ENCODE measurements around the gene EXOC2. TPM values are rescaled to one million over a fixed set of nuclear protein-coding genes. Genes with fewer than 3 reads are reported as not detected.

The EXOC2 gene
- total RNA-seq, 2 donors from 2014 or later = 12.9 to 16.1 TPM

DNA sequence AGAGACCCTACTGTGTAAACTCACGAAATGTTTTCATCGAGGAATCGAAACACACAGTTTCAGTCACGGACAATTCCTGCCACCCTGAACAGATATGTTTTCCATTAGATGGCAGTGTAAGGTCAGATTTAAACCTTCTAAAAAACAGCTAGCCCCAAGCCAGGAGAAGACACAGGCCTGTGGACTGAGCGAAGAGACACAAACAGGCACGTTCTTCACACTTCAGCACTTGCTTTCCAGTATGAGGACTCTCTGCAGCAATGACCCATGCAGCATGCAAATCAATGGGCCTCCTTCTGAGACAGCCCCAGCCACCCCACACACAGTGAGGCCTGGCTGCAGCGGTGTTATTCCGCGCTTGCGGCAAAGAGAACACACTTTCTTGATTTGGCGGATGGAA is 68.0 kb downstream of the EXOC2 start:
- Histone ChIP-seq H3K36me3 (no peaks in the 10 kb centered on the region), H3K4me1 (no peaks in the 10 kb centered on the region), H3K27me3 (no peaks in the 10 kb centered on the region), H3K27ac (no peak overlapping the region), H3K4me3 (no peak overlapping the region), H3K9me3 (no peaks in the 10 kb centered on the region)
- TF ChIP-seq, protein P1, sequence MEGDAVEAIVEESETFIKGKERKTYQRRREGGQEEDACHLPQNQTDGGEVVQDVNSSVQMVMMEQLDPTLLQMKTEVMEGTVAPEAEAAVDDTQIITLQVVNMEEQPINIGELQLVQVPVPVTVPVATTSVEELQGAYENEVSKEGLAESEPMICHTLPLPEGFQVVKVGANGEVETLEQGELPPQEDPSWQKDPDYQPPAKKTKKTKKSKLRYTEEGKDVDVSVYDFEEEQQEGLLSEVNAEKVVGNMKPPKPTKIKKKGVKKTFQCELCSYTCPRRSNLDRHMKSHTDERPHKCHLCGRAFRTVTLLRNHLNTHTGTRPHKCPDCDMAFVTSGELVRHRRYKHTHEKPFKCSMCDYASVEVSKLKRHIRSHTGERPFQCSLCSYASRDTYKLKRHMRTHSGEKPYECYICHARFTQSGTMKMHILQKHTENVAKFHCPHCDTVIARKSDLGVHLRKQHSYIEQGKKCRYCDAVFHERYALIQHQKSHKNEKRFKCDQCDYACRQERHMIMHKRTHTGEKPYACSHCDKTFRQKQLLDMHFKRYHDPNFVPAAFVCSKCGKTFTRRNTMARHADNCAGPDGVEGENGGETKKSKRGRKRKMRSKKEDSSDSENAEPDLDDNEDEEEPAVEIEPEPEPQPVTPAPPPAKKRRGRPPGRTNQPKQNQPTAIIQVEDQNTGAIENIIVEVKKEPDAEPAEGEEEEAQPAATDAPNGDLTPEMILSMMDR (IDR thresholded peaks at IDR 0.05) = peak in 1 of 2 donors; percentile 45
- no peak for DNase-seq (ENCODE audit: low spot score)

DNA sequence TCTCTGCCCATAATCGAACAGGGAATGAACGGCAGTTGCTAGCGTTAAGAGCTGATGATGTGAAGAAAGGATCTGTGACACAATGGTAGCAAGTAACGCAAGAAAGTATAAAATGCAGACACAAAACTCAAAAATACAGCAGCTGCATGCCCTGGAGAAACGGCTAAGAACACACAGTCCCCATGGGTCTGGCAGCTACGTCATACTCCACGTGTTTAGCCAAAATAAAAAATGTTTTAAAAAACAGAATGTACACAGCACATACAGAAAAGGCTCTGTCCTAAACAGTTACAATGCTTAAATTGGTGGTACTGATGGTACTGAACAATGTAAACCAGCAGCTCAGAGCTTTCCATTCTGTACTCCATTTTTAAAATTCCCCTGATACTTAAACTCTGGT is 70.5 kb downstream of the EXOC2 start:
- TF ChIP-seq, protein P1 (IDR thresholded peaks at IDR 0.05) = no peak
- Histone ChIP-seq H3K27me3 (no peaks in the 10 kb centered on the region), H3K9me3 (no peaks in the 10 kb centered on the region), H3K4me3 (no peak overlapping the region), H3K4me1 (no peaks in the 10 kb centered on the region), H3K27ac (no peak overlapping the region), H3K36me3 (peaks cover 1% of the 10 kb centered on the region)
- no peak for DNase-seq (ENCODE audit: low spot score)

DNA sequence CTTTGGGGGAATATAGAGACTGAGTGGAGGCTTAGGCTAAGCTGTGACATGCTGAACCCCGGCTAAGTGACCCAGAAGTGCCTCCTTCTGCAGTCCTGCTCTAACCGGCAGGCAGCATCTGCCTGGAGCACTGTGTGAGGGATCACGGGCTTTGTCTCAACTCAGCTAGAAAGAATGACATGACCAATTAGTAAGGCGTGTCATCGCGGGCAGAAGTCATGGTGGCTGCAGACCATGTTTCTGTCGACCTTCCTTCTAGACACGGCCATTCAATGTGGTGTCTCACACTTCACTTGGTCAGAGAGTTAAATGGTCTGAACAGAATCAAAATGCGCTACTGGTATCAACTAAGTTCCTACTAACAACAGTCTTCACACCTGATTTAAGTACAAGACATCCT is 71.0 kb downstream of the EXOC2 start:
- H3K36me3 ChIP-seq = peaks cover 6% of the 10 kb centered on the region
- no peaks in the 10 kb centered on the region for H3K9me3 ChIP-seq
- H3K4me1 ChIP-seq = no peaks in the 10 kb centered on the region
- H3K4me3 ChIP-seq = no peak overlapping the region
- H3K27me3 ChIP-seq = no peaks in the 10 kb centered on the region
- TF ChIP-seq, protein P1 (IDR thresholded peaks at IDR 0.05) = no peak
- no peak for DNase-seq (ENCODE audit: low spot score)
- H3K27ac ChIP-seq = no peak overlapping the region

DNA sequence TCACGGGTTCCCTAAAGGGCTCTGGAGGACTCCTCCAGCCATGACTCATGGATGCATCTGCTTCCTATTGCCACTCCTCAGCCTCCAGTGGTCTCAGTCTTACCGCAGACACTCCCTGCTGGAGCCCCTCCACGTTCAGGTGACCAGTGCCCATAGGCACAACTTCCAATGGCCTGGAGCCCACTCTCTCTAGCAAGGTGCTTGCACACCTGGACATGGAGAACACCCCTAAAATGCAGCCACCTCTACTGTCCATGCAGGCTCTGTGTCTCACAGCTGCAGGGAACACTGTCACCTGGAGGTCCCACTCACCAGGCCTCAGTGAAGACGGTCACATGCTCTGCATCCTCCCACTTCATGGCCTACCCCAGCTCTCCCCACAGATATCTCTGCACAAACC is 72.0 kb downstream of the EXOC2 start:
- DNase-seq (ENCODE audit: low spot score) = no peak
- TF ChIP-seq, protein P1 (IDR thresholded peaks at IDR 0.05) = no peak
- H3K4me1 ChIP-seq = no peaks in the 10 kb centered on the region

DNA sequence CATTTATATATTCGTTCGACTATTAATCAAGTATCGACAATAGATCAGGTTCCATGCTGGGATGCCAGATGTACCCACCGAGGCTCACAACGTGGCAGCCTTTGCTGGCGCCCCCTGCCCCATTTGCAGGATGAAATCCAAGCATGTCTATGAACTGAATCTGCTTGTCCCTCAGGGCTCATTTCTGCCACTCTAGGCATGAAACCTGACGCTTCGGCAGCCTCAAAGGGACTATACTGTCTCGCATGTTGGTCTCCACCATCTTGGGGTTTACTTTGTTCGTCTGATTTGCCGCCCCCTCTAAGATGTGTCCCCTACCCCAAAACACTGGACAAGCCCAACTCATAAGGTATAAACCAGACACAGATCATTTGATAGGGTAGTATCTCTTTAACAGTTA is 72.8 kb downstream of the EXOC2 start:
- TF ChIP-seq, protein P1 (IDR thresholded peaks at IDR 0.05) = no peak
- no peaks in the 10 kb centered on the region for H3K27me3 ChIP-seq
- H3K36me3 ChIP-seq = peaks cover 8% of the 10 kb centered on the region
- DNase-seq (ENCODE audit: low spot score) = no peak
- H3K4me1 ChIP-seq = no peaks in the 10 kb centered on the region
- H3K4me3 ChIP-seq = no peak overlapping the region
- H3K27ac ChIP-seq = no peak overlapping the region
- no peaks in the 10 kb centered on the region for H3K9me3 ChIP-seq

More for the DNA sequence above, 72.0 kb downstream of the EXOC2 start:
- H3K27ac ChIP-seq = no peak overlapping the region
- H3K4me3 ChIP-seq = no peak overlapping the region
- H3K27me3 ChIP-seq = no peaks in the 10 kb centered on the region
- no peaks in the 10 kb centered on the region for H3K9me3 ChIP-seq
- peaks cover 6% of the 10 kb centered on the region for H3K36me3 ChIP-seq

DNA sequence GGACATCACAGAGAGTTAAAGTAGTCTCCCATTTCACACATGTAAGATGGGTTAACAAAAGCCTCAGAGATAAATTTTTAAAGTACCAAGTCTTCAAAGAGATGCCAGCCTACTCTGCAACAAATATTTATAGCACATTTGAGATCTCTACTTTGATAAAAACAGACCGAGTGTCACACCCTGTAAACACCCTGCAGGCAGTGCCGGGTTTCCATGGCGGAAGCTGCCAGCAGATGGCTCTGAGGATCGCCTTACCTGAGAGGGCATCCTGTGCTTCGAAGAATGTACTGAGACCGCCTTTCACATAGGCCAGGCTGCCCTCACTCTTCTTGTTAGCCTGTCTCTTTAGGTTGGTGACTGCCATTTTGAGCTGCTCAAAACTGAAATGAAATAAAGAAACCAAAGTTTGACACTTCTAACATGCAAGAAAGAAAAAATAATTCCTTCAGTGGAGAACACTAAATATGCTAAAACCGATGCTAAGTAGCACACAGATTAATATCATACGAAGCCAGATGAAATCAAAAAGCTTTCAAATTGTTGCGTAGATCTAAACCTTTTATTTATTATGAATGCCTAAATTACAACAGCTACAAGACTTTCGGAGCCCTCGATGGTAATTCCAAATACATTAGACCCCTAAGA is 75.4 kb downstream of the EXOC2 start:
- H3K36me3 ChIP-seq = peaks cover 13% of the 10 kb centered on the region
- TF ChIP-seq, protein P1 (IDR thresholded peaks at IDR 0.05) = no peak
- no peaks in the 10 kb centered on the region for H3K27me3 ChIP-seq
- no peak overlapping the region for H3K4me3 ChIP-seq
- no peak for DNase-seq (ENCODE audit: low spot score)
- no peaks in the 10 kb centered on the region for H3K4me1 ChIP-seq
- no peaks in the 10 kb centered on the region for H3K9me3 ChIP-seq
- no peak overlapping the region for H3K27ac ChIP-seq

All from right atrium auricular region (tissue), 2 donors.